HG03135 (cell line): ENCODE data around the gene NRP2.

Experiments
- ATAC-seq: cut with Tn5 transposase; IDR thresholded peaks from one replicate; pipeline ENCODE4 v1.9.1; 2021; ENCODE audit warnings: mild to moderate bottlenecking, moderate library complexity; ENCODE audit not compliant: unreplicated experiment

NRP2 gene

DNA sequence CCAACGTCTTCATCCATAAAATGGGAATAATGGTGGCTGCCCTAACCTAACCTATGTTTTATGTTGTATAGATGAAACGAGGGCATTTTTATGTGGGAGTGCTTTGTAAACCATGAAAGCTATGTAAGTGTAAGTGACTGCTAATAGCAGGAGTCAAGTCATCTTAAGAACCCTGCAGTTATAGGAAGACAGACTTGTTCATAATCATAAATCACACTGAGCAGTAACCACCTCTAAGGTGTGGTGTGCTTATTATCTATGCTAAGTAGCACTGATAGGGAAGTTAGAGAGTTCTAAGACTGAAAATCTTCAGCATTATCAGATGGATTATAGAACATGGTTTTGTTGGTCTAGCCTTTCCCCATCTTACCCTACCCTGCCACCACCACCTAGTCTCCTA lies 24.2 kb upstream of the NRP2 start:
- no peak for ATAC-seq

DNA sequence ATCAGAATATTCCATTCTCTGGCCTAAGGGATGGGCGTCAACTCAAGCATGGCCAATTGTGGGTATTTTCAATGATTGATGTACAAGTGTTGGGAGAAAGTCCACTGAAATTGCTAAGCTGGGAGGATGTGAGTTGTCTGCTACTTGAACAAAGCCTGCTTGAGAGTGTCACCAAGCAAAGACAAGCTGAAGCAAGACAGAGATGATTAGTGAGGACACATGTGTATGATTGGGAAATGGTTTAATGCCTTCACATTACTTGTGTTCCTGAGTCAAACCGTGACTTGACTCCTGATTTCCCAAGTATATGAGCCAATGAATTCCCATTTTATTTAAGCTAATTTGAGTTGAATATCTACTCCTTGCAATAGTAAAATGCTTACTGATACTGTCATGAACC lies 23.7 kb upstream of the NRP2 start:
- ATAC-seq = no peak

DNA sequence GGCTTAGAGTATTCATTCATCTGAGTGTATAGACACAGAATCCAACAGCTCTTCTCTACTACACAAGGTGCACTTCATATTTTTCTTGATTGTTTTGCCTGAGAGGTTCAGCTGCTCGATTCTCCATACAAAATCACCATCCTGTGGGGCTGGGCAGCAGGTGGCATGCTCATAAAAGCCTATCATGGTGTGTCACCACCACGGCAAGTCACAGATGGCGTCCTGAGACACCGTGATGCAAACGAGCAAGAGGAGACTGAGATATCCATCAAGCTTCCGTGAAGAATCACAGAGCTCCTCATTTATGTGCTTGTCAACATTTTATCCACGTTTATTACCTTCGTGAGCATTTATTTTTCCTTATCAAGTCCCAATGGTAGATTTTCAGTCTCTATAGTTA lies 22.4 kb upstream of the NRP2 start:
- no peak for ATAC-seq

DNA sequence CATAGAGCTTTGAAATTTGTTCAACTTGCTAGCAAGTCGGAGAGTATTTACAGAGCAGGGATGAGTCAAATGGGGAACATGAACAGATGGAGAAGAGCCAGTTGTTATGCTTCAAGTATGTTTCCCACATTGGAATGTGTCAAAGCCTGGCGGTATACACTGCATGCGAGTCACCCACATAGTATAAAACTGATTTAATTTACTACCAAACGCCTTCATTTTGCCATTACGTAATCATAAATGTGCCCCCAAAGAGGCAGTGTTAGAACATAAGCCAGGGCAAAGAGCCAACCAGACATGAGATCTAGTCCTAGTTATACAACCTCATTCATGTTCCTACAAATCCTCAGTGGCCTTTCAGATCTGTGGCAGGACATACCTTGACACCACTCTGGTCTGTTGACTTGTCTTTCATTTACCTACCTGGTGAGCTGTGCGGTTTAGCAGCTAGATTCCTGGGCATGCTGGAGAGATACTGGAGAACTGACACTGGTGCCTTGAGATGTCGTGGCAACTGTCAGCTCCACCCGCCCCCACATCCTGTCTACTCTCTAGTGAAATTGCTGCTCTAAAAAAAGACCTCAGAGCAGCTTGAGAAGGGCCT lies 21.7 kb upstream of the NRP2 start:
- no peak for ATAC-seq

DNA sequence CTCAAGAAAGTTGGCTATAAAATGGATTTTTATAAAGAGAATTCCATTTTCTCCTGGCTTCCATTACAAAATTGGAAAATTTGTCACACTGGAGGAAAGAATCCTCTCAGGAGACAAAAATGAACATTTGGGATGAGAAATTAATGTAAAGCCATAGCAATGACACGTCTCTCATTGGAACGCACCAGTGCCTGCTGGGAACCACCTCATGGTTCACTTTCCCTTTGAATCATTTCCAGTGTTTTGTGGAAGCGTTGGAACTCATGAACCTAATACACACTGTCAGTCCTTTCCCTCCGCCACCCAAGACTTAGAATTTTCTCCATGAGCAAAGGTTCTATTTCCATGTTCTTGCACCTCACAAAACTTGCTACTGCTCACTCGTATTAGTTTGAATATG lies 21.0 kb upstream of the NRP2 start:
- no peak for ATAC-seq

DNA sequence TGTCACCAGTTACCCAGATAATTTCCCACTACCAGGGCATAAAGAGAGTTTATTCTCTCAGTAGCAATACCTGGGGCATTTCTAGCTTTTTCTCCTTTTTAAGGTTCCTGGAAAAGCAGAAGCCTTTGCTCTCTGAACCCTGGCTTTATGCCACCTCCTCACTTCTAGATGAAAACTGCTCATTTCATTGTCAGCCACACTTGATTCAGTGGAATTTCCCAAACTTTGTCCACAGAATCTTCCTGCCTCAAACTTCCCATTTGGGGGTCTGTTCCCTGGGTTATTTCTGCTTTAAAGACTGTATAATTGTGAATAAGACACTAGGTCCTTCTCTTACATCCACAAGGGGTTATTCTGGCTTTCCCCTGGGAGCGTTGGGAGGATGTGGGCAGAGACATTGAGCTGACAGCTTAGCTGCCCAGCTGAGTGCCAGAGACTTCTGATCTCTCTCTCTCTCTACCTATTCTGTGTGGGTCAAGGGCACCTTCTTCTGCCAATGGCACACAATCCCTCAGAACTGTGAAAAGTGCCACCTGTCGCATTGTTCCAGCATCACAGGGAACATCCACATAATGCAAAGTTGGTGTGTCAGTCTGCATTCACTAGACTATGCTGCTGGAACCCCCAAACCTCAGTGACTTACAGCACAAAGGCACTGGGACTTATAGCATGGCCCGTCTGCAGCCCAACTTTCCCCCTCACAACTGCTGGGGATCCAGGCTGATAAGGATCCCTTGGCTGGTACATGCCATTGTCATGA lies 19.9 kb upstream of the NRP2 start:
- no peak for ATAC-seq

DNA sequence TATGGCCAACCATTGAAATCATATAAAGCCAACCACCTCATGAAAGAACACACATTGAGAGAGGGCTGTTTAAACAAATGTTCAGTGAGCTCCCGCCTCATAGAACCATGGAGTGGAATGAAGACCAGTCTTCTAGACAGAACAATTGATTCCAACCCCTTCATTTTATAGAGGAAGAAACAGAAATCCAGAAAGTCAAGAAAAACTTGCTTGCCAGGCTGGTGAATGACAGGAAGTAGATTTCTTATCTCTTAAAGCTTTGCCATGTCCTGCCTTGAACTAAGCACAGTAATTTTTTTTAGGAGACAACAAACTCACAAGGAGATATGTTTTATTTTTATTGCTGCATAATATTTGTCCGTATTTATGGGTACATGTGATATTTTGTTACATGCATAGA lies 16.5 kb upstream of the NRP2 start:
- ATAC-seq = no peak

DNA sequence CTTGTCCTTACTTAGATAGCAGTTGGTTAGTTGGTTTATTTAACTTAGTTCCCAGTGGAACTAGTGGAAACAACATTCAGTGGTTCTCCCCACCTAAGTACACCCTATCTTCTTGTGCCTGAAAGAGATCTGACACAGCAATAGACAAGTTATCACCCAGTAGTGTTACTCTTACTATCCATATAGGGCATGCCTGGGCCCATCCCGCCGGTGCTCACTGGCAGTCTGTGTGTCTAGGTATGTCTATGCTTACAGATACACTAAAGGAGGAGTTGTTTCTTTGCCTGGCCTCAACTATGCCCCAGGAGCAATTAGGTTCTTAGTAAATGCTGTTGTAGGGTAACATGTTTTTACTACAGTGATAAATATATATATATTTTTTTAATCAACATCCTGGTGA lies 12.0 kb upstream of the NRP2 start:
- no peak for ATAC-seq

DNA sequence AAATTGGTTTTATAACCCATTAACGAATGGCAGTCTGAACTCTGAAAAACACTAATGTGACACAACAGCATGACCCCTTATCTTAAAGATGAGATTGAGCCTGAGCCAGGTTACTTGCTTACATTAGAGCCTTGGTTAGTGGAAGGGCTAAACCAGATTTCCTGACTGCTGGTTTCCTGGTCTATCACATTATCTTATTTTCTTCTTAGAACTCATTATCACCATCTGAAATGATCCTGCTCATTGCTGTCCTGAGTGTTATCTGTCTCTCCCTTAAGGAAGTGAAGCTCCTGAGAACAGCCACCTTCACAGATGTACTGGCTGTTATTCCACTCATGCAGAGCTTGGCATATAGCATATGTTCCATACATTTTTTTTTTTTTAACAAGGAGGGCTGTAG lies 9.0 kb upstream of the NRP2 start:
- no peak for ATAC-seq

DNA sequence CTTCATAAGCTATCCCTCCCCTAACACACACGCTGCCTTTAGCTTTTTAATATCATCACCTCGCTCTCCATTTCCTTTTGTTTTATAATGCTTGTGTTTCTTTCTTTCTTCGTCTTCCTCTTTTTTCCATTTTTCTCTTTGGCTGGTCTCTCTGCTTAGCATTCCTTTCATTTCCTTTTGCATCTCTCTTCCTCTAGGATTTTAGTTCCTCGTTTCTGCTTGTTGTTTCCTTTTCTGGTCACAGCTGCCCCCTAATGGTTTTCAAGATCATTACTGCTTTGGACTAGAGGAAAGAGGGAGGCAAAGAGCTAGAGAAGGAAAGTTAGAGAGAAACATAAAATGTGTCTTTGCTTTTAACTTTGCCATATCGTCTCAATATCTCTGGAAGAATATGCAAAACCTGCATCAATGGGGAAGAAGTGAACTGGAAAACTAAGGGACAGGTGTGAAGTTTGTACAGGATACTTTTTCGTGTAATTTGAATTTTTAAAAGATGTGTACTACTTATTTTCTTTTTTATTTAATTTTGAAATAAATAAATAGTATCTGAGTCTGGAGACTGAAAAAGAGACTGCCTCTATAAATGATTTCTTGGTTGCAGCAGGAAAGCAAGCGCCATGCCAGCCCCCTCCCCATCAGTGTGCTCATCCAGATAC lies 6.3 kb upstream of the NRP2 start:
- ATAC-seq = no peak

DNA sequence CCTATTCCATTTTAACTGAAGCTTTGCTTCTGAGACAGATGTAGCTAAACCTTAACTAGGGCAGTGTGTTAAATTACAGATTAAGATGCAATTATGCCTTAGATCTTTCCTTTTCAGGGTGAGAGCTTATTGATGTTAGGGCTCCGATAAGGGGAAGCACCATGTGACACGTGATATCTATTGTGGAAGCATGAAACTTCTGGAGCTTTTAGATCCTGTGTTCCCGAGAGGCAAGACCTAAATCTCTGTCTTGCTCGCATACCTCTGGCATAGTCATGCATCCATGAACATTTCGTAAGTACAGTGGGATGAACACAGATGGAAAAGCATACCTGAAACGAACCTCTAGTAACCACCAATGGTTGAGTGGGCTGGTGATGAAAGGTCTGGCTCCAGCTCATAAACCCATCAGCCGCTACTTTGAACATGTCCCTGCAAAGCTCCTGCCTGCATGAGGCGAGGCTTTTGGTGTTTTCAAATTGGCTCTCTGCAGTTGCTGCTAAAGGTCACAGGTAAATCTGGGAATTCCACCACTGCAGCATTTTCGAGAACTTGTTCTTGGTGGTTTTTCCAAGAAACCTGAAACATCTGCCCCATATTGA lies 3.7 kb upstream of the NRP2 start:
- no peak for ATAC-seq

DNA sequence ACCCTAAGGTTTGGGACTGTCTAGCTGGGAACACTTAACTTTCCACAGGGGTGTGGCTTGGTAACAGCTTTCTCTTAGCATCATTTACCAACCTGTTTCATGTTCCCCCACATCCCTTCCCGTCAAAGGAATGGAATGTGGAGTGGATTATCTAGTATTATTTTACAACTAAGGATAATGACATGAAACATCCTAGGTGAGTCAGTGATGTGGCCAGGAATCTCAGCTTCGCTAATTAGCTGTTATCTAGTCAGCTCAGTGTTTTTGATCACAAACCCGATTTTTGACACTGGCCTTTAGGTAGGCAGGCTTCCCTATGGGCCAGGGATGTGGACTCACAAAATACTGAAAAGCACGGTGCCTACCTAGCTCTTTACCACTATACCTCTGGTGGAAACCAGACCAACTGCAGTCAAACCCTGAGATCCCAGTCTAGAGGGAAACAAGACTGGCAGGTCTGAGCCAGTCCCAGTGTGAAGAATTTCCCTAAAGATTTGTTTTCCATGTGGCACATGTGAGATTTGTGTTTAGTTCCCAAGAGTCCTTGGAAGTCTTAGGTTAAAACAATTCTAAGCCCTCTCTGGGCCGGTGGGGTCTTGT lies 2.8 kb upstream of the NRP2 start:
- ATAC-seq = no peak

DNA sequence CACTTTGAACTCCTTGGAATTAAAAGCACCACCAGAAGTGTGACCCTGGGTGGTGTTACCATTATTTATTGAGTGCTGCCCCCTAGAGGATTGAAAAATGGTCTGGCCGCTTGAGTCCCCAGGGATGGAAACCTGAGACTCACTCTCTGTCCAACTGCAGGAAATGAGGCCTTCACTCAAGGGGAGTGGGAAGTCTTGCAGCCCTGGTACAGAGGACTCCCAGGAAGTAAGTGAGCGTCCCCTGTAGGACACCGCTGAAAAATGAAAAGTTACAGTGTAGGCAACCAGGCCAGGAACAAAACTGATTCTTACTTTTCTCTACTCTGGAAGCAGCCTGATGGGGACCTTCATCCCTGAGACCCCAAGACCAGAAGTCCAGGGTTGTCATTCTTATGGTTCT lies 2.2 kb upstream of the NRP2 start:
- peak; percentile 61 for ATAC-seq

DNA sequence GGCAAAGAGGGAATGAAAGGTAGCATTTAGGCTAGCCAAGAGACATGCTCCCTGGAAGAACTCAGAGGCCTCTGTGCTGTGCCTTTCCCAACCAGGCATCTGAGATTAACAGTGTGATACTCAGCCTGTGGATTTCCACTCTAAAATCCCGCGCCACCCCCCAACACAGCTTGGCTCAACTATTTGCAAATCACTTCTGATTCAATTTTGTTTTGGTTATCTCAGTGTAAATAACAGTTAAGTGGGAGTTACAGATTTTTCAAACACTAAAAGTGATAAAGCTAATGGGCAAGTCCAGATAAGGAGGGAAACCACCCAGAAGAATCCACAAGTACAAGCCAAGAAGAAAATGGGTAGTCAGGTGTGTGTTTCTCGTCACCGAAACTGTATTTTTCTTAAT lies 1.4 kb upstream of the NRP2 start:
- no peak for ATAC-seq

DNA sequence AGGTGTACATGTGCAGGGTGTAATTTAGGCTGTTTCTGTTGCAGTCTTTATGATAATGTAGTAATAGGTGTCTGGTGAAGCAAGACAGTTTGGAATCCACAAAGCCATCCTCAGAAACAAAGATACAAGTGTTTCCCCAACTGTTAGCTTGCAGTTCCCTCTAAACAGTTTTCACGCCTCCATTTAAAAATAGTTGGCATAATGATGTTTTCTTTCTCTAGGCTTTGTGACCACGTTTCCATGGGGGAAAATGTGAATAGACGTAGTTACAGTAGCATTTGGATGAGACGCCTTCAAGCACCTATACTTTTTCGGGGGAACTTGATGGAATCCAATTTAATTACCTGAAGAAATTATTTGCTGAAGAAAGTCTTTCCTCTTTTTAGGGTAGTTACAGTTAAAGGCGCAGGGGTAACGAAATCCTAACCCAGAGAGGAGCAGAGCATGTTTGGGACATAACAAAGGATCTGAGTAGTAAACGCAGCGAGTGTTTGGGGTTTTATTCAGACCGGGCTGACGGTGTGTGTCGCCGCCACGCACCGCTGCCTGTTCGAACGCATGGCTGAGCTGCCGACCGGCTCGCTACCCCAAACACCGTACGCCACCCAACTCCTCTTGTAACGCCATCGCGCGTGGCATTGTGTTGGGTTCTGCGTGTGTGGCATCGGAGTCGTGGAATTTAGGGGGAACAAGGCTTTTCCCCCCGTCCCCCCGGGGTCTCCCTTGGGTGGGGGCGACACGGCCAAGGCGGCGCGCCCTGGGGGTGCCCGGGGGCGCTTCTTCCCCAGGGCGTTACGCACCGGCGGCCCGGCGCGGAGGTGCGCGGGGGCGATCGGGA lies 681 bp upstream of the NRP2 start:
- ATAC-seq = peak; percentile 34

DNA sequence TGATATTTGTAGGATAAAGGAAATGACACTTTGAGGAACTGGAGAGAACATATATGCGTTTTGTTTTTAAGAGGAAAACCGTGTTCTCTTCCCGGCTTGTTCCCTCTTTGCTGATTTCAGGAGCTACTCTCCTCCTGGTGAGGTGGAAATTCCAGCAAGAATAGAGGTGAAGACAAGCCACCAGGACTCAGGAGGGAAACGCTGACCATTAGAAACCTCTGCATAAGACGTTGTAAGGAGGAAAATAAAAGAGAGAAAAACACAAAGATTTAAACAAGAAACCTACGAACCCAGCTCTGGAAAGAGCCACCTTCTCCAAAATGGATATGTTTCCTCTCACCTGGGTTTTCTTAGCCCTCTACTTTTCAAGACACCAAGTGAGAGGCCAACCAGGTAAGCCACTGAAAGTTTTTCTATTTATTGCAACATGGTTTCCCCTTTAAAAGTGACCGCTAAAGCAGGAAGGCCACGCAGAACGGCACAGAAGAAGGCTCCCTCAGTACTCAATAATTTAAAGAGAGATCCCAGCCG lies 735 bp downstream of the NRP2 start:
- ATAC-seq = no peak

DNA sequence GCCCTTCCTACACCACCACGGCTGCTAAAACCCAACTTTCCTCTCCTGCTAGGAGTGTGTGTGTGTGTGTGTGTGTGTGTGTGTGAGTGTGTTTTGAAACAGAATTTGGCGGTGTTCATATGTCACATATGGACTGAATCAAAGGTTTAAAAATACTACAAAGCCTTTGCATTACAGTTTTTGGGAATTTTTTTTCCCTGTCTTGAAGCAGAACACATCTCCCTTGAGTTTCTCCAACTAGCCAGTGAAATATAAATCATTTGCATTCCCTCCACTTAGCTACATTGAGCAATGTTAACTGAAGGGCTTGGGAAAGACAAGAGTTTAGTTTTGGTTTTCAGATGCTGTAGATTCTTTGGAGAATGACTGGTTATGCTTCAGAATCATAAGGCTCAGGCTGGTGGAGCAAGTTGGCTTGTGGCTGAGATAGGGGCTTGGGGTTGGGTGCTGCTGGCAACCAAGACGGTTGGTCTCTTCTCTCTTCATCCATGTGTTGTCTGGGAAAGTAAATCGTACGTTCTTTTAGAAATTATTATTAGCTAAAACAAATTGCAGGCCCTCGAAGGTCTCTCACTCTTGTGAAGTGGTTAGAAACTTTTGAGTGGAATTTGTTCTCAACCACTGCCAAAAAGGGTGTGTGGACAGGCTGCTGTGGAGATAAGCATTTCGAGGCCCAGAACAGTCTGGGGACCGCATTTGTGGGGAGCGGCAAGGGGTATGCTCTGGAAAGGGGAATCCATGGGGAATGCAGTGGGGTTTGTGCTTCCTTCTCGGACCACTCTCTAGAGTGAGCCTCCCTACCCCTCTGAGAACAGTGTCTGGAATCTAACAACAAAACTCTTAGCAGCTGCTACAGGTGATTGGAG lies 1.4 kb downstream of the NRP2 start:
- ATAC-seq = no peak

DNA sequence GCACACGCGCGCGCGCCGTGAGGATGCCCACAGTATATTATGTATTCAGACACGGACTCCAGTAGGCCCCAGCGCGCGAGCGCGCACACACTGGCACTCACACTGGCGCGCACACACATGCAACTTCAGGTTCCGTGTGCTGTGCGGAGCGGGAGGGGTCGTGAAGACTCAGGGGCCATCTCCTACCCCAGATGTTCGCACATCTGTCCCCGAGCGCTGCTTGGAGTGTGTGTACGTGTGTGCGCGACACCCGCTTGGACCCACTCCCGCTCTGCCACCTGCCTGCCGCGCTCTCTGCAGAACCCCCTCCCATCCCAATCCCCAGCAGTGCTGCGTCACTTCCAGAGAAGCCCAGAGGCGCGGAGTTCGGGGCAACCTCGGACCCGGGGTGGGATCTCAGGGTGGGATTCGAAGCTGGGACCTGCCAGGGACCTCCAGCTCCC lies 2.6 kb downstream of the NRP2 start:
- no peak for ATAC-seq

DNA sequence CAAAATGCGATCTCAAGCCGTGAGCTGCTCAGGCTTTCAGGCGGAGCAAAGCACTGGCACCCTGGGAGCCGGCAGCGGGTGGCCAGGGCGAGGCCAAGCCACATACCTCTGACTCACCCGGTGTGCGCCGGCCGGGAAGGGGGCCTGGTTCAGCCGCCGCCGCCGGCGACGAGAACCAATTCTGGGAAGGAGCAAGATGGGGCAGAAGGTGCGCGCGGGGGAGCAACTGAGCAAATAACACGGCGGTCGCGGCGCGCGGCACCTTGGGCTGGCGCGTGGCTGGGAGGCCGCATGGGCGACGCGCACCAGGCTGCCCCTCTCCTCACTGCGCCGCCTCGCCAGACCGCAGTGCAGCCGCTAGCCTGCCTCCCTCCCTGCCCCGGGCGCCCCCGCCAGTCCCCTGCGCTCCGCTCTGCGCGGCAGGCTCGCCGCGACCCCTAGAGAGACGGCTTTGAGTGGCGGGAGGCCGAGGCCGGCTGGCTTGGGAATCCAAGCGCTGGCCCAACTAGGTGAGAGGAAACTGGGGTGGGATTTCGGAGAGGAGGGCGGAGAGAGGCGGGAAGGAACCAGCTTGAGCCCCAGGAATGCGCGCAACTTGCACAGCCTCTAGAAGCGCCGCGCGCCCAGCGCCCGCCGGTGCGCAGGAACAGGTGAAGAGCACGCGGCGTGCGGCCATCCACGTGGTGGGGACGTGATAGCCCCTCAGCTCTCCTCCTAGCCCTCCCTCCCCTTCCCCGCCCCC lies 3.2 kb downstream of the NRP2 start:
- no peak for ATAC-seq
